Measurements from ENCODE around the gene SHPK.
A peak's percentile ranks its signal among the peaks of the same experiment; 100 is the strongest.

The SHPK gene, protein sequence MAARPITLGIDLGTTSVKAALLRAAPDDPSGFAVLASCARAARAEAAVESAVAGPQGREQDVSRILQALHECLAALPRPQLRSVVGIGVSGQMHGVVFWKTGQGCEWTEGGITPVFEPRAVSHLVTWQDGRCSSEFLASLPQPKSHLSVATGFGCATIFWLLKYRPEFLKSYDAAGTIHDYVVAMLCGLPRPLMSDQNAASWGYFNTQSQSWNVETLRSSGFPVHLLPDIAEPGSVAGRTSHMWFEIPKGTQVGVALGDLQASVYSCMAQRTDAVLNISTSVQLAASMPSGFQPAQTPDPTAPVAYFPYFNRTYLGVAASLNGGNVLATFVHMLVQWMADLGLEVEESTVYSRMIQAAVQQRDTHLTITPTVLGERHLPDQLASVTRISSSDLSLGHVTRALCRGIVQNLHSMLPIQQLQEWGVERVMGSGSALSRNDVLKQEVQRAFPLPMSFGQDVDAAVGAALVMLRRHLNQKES

DNA sequence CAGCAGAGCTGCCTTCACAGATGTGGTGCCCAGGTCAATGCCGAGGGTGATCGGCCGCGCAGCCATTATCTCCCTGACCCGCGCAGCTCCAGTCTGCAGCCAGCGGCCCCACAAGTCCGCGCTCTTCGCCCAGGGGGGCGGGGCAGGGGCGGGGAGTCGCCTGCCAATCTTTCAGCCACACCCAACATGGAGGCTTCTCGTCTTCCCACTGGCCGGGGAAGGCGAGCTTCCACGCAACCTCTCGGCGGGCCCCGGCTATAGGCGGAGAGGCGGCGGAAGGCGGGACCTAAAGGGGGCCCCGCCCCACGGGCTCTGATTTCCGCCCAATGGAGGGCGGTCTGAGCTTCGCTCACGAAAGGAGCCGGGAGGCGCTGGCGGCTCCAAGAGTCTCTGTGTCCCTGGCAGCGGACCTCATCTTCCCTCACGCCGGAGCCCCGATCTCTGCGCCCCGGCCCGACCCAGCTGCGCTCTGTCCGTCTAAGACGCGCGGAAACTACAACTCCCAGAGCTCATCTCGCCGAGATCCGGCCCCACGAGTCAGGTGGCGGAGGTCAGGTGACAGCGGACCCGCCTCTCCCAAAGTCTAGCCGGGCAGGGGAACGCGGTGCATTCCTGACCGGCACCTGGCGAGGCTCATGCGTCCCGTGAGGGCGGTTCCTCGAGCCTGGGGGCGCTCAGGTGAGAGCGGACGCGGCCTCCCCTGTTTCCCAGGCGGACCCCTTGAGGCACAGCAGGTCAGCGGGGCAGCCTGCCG is at the start of gene SHPK, which contains the start of gene CTNS:
Gene SHPK (minus strand): TSS at position 97 of the 754 bp plus-strand sequence. CDS start 31 bp downstream, at position 66.
Gene CTNS (plus strand): TSS at position 607 of the 754 bp plus-strand sequence. CDS start 3,447 bp downstream, outside the sequence.
- no peak for FAIRE-seq

DNA sequence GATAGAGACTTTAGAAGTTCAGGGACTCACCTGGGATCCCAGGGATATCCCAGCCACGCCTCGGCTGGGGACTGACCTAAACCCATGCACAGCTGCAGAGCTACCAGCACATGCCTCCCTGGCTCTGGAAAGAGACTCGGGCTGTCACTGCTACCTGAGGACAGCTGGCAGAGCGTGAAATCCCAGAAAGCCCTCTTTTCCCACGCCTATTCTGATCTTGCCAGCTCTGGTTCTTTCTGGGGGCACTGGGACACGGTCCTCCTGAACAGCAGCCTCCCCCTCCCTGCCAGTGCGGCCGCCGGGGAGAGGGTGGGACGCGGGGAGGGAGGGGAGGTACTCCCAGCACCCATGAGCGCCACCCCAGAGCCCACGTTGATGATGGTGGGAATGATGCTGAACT is 49.1 kb upstream of the SHPK start:
- FAIRE-seq, result no peak

- FAIRE-seq, result no peak
Measured at GRCh38 chr17:3683054-3683511, 47.0 kb upstream of the SHPK start.

GRCh38 chr17:3682033-3682432 is 46.0 kb upstream of the SHPK start:
- no peak for FAIRE-seq

- FAIRE-seq, result no peak
Measured at GRCh38 chr17:3681565-3681964, 45.5 kb upstream of the SHPK start.

DNA sequence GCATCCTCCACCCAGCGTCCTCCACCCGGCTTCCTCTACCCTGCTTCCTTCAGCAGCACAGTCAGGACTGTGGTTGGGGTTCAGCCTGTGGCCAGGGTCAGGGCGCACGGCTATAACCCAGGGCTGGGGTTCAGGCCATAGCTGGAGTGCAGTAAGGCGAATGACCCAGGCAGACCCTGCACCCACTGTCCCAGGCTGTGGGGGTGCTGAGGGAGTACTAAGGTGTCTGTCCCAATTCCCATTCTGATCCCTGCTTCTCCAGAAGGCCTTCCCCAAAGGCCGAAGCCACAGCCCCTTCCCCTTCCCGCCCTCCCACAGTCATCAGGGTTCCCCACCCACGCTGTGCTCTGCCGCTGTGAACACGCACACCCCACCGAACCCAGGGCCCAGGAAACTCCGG is 45.0 kb upstream of the SHPK start:
- no peak for FAIRE-seq

GRCh38 chr17:3679531-3680126 is 43.6 kb upstream of the SHPK start:
- no peak for FAIRE-seq

DNA sequence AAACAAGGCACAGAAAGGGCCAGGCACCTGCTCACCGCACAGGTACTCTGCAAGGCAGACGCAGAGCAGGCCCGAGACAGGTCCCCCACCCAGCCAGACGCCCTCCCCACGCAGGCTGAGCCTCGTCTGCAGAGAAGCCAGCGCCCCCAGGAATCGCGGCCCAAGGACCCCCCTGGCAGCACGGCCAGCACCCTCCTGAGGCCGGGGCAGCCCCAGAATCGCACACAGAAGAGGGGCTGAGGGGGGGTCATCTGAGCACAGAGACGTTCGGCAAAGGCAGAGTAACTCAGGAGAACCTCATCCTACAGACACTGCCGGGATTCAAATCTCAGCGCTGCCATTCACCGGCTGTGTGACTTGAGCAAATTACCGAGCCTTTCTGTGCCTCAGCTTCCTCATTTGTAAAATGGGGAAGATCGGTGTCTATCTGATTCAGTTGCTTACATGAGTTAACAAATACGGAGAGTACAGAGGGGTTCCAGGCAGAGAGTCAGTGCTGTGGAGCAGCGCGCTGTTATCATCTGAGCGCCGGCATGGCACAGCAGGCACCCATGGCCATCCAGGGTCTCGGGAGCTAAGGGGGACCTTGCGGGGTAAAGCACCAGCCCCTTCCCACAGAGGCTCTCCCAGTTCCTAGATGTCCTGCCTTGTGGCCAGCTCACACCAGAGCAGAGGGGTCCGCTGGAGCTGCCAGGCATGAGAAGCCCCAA is 42.9 kb upstream of the SHPK start:
- no peak for FAIRE-seq

DNA sequence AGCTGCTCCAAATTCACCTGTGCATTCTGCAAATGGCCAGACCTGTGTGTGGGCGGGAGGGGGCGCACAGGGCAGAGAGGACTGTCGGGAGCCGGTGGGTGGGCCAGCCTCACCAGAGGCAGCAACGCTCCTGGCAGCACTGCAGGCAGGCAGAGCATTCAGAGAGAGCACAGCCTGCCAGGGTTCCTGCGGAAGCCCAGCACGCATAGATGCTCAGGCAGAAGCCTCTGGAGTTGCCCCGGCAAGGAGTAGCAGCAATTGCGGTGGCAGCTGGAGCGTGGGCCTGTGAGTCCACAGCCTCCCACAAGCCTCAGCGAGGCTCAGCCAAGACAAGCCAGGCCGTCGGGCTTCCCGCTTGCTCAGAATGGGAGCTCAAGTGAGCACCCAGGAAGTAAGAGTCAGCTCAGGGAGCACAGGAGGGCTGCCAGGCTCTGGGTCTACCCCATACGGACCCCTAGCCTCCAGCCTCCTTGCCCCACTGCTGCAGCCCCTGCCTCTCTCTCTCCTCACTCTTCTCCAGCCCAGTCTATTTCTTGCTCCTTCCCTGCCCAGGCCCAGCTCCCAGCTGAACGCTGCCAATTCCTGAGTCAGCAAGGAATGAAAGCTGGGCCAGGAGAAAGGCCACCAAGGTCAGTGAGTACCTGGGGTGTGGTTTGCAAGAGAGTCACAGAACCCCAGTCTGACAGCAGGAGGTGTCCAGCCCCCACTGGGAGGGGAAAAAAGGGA is 42.2 kb upstream of the SHPK start:
- FAIRE-seq, result no peak

DNA sequence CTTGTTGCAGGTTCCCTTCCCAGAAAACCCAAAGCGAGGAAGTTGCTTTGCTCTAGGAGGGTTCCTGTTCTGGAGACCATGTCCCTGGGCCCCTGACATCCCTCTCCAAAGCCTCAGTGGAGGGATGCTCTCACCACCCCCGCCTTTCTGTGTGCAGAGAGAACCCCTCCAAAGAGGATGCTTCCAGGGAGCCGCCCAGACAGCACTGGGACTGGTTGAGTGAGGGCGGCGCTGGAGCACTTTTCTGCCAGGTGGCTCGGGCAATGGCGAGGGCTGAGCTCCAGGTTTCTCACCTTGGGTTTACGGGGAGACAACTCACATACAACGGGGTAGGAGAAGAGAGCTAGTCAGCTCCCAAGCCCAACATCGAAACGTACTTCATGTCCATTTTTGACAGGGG is 39.8 kb upstream of the SHPK start:
- no peak for FAIRE-seq

GRCh38 chr17:3672571-3672970 is 36.5 kb upstream of the SHPK start:
- no peak for FAIRE-seq

DNA sequence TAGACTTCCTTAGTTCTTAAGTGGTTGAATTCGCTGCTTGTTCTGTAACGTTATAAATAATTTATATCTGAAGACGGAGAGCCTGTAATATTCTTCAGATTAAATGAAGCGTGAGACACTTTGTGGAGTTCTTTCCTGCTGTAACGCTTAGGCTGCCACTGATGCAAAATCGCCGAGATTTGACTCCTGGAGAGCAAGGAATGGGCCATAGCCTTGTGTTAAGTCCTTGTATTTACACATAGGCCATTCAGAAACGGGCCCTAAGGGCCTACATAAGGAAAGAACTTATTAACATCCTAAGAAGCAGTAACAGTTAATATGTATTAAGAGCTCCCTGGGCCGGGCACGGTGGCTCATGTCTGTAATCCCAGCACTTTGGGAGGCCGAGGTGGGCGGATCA is 33.5 kb upstream of the SHPK start:
- FAIRE-seq, result no peak

- no peak for FAIRE-seq
Measured at GRCh38 chr17:3669085-3669347, 33.0 kb upstream of the SHPK start.

- peak; percentile 56 for FAIRE-seq
Measured at GRCh38 chr17:3668279-3669084, 32.4 kb upstream of the SHPK start, which contains the start of the genes EMC6 and TAX1BP3. Gene EMC6, plus strand, starts transcription at chr17:3668812. Its CDS starts 335 bp downstream, at chr17:3669147. Gene TAX1BP3, minus strand, starts transcription at chr17:3668578. Its CDS starts 52 bp downstream, at chr17:3668526.

DNA sequence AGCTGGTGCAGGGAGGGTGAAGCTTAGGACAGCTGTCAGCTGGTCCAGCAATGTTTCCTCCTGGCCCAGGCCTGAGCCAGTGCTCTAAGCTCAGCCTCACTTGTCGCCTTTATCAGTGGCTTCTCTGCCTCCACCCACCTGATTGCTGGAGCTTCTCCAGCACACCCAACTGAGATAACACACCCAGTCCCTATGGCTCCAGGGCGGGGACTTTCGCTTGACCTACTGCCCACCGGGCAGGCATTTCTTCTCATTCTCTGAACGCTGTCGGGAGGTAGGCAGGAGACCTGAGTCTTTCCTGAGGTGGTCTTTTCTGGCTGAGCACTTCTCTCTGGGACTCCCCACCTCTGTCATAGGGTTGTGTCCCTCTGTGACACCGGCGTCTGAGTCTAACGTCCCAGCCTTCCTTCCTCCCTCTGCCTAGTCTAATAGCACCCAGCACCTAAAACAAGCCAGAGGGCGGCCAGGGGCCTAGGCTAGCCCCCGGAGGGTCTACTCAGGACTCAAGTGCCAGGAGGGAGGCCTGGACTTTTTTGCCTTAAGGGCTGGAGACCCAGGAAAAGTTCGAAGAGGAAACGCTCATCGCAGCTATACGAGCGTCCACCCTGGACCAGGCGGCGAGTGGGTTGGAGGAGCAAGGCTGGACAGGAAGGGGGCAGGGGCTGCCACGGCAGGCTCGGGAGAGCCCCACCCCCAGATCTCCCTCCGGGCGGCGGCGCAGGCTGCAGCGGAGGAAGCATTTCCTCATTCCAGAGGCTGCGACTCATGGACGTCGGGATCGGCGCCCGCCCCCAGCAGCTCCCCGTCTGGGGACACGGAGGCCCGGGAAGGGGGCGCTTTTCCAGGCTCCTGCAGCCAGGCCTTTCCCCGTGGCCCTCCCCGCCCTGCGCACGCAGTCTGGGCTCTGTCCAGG is 31.6 kb upstream of the SHPK start:
- no peak for FAIRE-seq

- FAIRE-seq, result no peak
Measured at GRCh38 chr17:3666516-3666915, 30.5 kb upstream of the SHPK start.

DNA sequence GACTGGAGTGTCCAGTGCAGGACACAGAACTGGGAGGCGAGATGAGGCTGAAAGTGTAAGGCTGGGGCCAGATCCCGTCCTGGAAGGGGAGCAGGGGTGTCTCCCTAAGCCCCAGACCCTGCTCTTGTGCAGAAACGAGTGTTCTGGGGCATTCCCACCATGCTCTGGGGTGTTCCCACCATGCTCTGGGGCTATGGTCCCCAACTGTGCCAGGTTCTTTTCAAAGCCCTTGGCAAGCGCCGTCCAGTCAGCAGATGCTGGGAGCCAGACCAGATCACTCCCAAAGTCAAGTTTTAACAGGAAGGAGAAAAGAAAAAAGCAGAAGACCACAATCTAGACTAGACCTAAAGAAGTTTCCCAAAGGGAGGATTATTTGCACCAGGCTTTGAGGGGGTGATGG is 29.8 kb upstream of the SHPK start:
- no peak for FAIRE-seq

- FAIRE-seq, result no peak
Measured at GRCh38 chr17:3663102-3664011, 27.3 kb upstream of the SHPK start.

DNA sequence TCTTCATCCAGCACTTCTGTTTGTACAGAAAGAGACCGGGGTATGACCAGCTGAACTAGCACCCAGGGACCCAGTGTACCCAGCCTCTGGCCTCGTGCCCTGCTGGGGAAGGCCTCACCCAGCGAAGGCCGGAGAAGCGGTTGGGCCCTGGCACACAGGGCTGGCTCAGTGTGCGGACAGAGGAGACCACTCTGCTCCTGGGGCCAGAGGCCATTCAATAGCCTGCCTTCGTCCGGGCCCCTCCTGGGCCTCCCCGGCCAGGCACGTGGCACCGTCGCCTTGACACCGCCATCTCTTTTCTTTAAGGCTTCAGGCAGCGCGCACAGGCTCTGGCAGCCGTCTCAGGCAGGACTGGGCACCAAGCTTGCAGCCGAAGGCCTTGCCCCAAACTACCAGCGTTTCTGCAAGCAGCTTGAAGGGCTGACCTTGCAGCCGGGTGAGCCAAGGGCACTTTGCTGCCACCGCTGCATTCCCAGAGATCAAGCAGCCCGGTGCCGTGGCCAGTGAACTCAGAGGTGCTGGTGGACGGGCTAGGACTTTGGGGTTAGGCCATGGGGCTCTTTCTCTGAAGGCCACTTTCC is 24.4 kb upstream of the SHPK start:
- FAIRE-seq, result no peak

All from islet of Langerhans (tissue), 1 donor.